ENCODE data around the gene SCAF4. TPM values are rescaled to one million over a fixed set of nuclear protein-coding genes. Genes with fewer than 3 reads are reported as not detected.

Gene SCAF4
- total RNA-seq, 4 donors from 2014 or later = 12.1 to 18.8 (median 15.2) TPM

DNA sequence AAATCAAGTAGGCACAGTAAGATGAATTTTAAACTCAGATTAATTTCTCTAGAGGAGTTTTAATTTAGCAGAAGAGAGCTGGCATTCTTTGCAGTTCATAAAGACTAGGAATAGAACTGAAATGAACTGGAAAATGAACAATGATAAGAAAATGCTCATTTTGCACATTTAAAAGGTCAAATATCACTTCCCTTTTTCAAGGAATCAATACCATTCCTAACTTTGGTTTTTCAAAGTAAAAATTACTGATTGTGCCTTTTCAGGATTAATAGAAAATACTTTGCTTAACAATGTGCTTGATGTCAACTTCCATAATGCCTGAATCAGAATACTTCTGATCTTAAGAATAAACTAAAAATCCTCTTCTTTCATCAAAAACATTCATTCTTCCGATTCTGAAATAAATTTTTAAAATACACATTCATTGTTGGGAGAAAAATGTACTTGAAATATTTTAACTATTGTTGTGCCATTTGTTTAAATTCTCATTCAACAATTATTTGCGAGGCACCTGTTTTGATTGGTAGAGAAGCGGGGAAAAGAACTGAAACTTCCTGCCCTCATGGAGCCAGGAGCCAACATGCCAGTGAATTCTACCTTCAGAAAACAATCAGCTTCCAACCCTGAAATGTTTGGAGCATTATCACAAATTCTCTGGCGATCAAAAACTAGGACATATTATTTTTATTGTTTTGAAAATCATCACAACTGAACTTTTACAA lies 2.1 kb downstream of the SCAF4 start:
- H3K9me3 ChIP-seq = no peaks in the 10 kb centered on the region
- no peaks in the 10 kb centered on the region for H3K36me3 ChIP-seq
- H3K27ac ChIP-seq (replicated peaks in 1 of 4) = peak overlapping the region in 1 of 4 donors; percentile 97
- no peaks in the 10 kb centered on the region for H3K27me3 ChIP-seq
- peaks cover 33 to 69% (median 59%) of the 10 kb centered on the region in 4 donors for H3K4me1 ChIP-seq
- DNase-seq (ENCODE audit: extremely low spot score) = no peak
- TF ChIP-seq EP300 (IDR thresholded peaks at IDR 0.05) (no peak), POLR2AphosphoS5 (IDR thresholded peaks at IDR 0.05) (no peak), POLR2A (IDR thresholded peaks at IDR 0.05; ENCODE audit: low read depth) (no peak)
- TF ChIP-seq, protein P1, sequence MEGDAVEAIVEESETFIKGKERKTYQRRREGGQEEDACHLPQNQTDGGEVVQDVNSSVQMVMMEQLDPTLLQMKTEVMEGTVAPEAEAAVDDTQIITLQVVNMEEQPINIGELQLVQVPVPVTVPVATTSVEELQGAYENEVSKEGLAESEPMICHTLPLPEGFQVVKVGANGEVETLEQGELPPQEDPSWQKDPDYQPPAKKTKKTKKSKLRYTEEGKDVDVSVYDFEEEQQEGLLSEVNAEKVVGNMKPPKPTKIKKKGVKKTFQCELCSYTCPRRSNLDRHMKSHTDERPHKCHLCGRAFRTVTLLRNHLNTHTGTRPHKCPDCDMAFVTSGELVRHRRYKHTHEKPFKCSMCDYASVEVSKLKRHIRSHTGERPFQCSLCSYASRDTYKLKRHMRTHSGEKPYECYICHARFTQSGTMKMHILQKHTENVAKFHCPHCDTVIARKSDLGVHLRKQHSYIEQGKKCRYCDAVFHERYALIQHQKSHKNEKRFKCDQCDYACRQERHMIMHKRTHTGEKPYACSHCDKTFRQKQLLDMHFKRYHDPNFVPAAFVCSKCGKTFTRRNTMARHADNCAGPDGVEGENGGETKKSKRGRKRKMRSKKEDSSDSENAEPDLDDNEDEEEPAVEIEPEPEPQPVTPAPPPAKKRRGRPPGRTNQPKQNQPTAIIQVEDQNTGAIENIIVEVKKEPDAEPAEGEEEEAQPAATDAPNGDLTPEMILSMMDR (IDR thresholded peaks at IDR 0.05) = no peak
- intact Hi-C loops (cut with DNase I) = loop anchor here (5.0 kb wide), 1 partner anchor 528 kb away; no protein-coding TSS in a partner anchor
- peak overlapping the region; percentile 70 to 99 (median 93) for H3K4me3 ChIP-seq
- 58% methylated on average over 4 of the region's 4 CpGs for WGBS

DNA sequence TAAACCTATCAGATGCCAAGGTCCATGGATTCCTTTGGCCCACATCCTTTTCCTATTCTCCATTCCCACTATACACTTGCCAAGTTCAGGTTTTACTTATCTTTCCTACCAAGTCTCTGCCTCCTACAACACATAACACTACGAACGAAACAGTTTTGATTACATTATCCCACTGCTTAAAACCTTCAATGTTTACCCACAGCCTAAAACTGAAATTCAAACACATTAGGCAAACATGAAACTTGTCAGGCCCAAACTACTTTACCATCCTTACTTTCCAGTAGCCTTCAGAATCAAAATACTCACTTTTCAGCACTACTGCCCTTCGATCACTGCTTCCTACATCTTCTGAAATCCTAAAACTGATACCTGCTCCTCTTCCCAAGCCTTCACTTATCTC lies 3.0 kb downstream of the SCAF4 start:
- intact Hi-C loops (cut with DNase I) = no loop called here
- H3K27ac ChIP-seq (replicated peaks in 1 of 4) = no peak overlapping the region
- no peaks in the 10 kb centered on the region for H3K36me3 ChIP-seq
- no peak for DNase-seq (ENCODE audit: extremely low spot score)
- TF ChIP-seq EP300 (IDR thresholded peaks at IDR 0.05) (no peak), POLR2AphosphoS5 (IDR thresholded peaks at IDR 0.05) (no peak), POLR2A (IDR thresholded peaks at IDR 0.05; ENCODE audit: low read depth) (no peak)
- TF ChIP-seq, protein P1 (IDR thresholded peaks at IDR 0.05) = no peak
- no peaks in the 10 kb centered on the region for H3K9me3 ChIP-seq
- peaks cover 33 to 78% (median 66%) of the 10 kb centered on the region in 4 donors for H3K4me1 ChIP-seq
- 62% methylated on average over 3 of the region's 3 CpGs for WGBS
- H3K27me3 ChIP-seq = no peaks in the 10 kb centered on the region
- H3K4me3 ChIP-seq = no peak overlapping the region

DNA sequence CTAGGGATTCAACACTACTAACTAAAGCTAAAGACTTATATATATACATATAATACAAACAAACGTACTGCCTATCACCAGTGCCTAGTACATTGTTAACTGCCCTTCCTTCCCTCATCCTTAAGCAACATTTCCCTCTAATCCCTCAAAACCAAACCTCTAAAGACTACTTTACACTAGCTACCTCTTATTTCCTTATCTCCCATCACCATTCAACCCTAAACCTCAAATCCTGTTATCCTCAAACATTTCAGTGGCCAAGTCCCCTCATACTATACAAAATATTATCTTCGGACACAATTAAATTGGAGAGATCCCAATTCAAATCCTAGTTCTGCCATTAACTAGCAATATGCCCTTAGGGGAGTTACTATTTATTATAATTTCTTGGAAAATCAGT lies 3.7 kb downstream of the SCAF4 start:
- Histone ChIP-seq H3K9me3 (no peaks in the 10 kb centered on the region), H3K4me1 (peaks cover 26 to 78% (median 65%) of the 10 kb centered on the region in 4 donors), H3K36me3 (no peaks in the 10 kb centered on the region), H3K27ac (replicated peaks in 1 of 4) (no peak overlapping the region), H3K4me3 (no peak overlapping the region), H3K27me3 (no peaks in the 10 kb centered on the region)
- TF ChIP-seq POLR2AphosphoS5 (IDR thresholded peaks at IDR 0.05) (no peak), EP300 (IDR thresholded peaks at IDR 0.05) (no peak), POLR2A (IDR thresholded peaks at IDR 0.05; ENCODE audit: low read depth) (no peak)
- TF ChIP-seq, protein P1 (IDR thresholded peaks at IDR 0.05) = no peak
- intact Hi-C loops (cut with DNase I) = no loop called here
- WGBS = 88% methylated on average over 2 of the region's 2 CpGs
- DNase-seq (ENCODE audit: extremely low spot score) = no peak

DNA sequence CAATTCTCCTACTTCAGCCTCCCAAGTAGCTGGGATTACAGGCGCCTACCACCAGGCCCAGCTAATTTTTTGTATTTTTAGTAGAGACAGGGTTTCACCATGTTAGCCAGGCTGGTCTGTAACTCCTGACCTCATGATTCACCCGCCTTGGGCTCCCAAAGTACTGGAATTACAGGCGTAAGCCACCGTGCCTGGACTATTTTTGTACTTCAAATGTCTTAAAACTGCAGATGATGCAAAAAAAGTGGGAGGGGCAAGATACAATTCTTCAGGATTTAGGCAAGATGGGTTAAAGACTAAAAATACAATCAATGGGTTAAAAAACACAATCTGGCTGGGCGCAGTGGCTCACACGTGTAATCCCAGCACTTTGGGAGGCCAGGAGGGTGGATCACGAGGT lies 4.7 kb downstream of the SCAF4 start:
- H3K4me1 ChIP-seq = peaks cover 23 to 72% (median 61%) of the 10 kb centered on the region in 4 donors
- no peak overlapping the region for H3K27ac ChIP-seq (replicated peaks in 1 of 4)
- intact Hi-C loops (cut with DNase I) = no loop called here
- no peak for DNase-seq (ENCODE audit: extremely low spot score)
- no peaks in the 10 kb centered on the region for H3K36me3 ChIP-seq
- no peak for TF ChIP-seq EP300 (IDR thresholded peaks at IDR 0.05)
- TF ChIP-seq, protein P1 (IDR thresholded peaks at IDR 0.05) = no peak
- TF ChIP-seq POLR2AphosphoS5 (IDR thresholded peaks at IDR 0.05) = no peak
- no peak for TF ChIP-seq POLR2A (IDR thresholded peaks at IDR 0.05; ENCODE audit: low read depth)
- no peak overlapping the region for H3K4me3 ChIP-seq
- WGBS = 81% methylated on average over 7 of the region's 7 CpGs
- H3K27me3 ChIP-seq = no peaks in the 10 kb centered on the region
- no peaks in the 10 kb centered on the region for H3K9me3 ChIP-seq

Data from esophagus muscularis mucosa (tissue), 4 donors.